BJ (cell line): ENCODE results near the gene SRSF8. TPM values are rescaled to one million over a fixed set of nuclear protein-coding genes. Genes with fewer than 3 reads are reported as not detected.
"Not testable (repeated sequence)": the region's sequence is repeated elsewhere in the genome, so short reads cannot be mapped to it uniquely, and the experiment has no call there.

Experiments used
- CTCF ChIA-PET: fragments of 350-600 bp; formaldehyde crosslinking; extraction: SDS; loops from one replicate; lab custom pipeline; 2021; ENCODE audit warnings: antibody characterized with exemption, inconsistent platforms; lab: Yijun Ruan, JAX
- POLR2A ChIA-PET: fragments of 300-600 bp; sonication (Branson Sonifier 250); formaldehyde crosslinking; extraction: SDS; loops from one replicate; lab custom pipeline; 2021; ENCODE audit warnings: antibody characterized with exemption; lab: Charles Lee
- DNase-seq: peaks from one replicate; pipeline ENCODE4 v3.0.0-alpha.2; 2011; ENCODE audit warnings: low read depth
- H3K27me3 ChIP-seq: 2 replicates; pipeline ENCODE4 v1.6.0; 2011; ENCODE audit warnings: low read length; ENCODE audit not compliant: control insufficient read depth, insufficient read depth
- H3K36me3 ChIP-seq: 2 replicates; pipeline ENCODE4 v1.5.1; 2011; ENCODE audit warnings: low read length; ENCODE audit not compliant: control insufficient read depth, insufficient read depth
- H3K4me3 ChIP-seq: 2 replicates; pipeline ENCODE4 v1.5.1; 2011; ENCODE audit warnings: low read depth, mild to moderate bottlenecking, control low read depth, low read length
- CTCF ChIP-seq: IDR thresholded peaks from 2 replicates; pipeline ENCODE4 v1.5.1; 2011; ENCODE audit warnings: low read depth, mild to moderate bottlenecking, control low read depth, inconsistent platforms, low read length, moderate library complexity; ENCODE audit not compliant: insufficient read depth
- polyA plus RNA-seq: library from polyadenylated mRNA; depleted of rRNA; stranded (reverse); fragments of >200 nt; gene quantifications from 2 replicates; pipeline ENCODE4 v1.2.3, GENCODE V29; 2011

The SRSF8 gene
- polyA plus RNA-seq, 1 experiment = 18.9 TPM

GRCh38 chr11:95104121-95104830 lies 37.6 kb downstream of the SRSF8 start:
- no peak overlapping the region for H3K4me3 ChIP-seq
- DNase-seq = no peak
- H3K27me3 ChIP-seq = no peaks in the 10 kb centered on the region
- H3K36me3 ChIP-seq = no peaks in the 10 kb centered on the region
- no peak for TF ChIP-seq CTCF
- ChIA-PET POLR2A (no interaction called here), CTCF (interaction anchor here (3.8 kb wide), 1 partner anchor 11 kb away, joined by 12 read pairs; no protein-coding TSS in a partner anchor)

GRCh38 chr11:95104856-95105255 lies 38.1 kb downstream of the SRSF8 start:
- CTCF ChIA-PET = interaction anchor here (3.8 kb wide), 1 partner anchor 12 kb away, joined by 12 read pairs; no protein-coding TSS in a partner anchor
- DNase-seq = no peak
- TF ChIP-seq CTCF = no peak

GRCh38 chr11:95108159-95108611 lies 41.5 kb downstream of the SRSF8 start:
- no peak for DNase-seq
- TF ChIP-seq CTCF = no peak
- ChIA-PET CTCF (interaction anchor here (1.1 to 1.2 kb wide), 2 partner anchors 9 to 11 kb away, joined by 3 to 4 read pairs; no protein-coding TSS in a partner anchor), POLR2A (no interaction called here)
- Histone ChIP-seq H3K27me3 (no peaks in the 10 kb centered on the region), H3K4me3 (no peak overlapping the region), H3K36me3 (no peaks in the 10 kb centered on the region)

More at GRCh38 chr11:95104856-95105255, 38.1 kb downstream of the SRSF8 start:
- Histone ChIP-seq H3K27me3 (no peaks in the 10 kb centered on the region), H3K36me3 (no peaks in the 10 kb centered on the region), H3K4me3 (no peak overlapping the region)
- POLR2A ChIA-PET = no interaction called here

GRCh38 chr11:95108671-95109551 lies 42.2 kb downstream of the SRSF8 start:
- DNase-seq = no peak
- TF ChIP-seq CTCF = no peak
- Histone ChIP-seq H3K27me3 (no peaks in the 10 kb centered on the region), H3K4me3 (no peak overlapping the region), H3K36me3 (no peaks in the 10 kb centered on the region)
- POLR2A ChIA-PET = no interaction called here
- CTCF ChIA-PET = interaction anchor here (1.1 kb wide), 1 partner anchor 9 kb away, joined by 4 read pairs; no protein-coding TSS in a partner anchor

GRCh38 chr11:95111471-95111870 lies 44.8 kb downstream of the SRSF8 start:
- POLR2A ChIA-PET = not testable (repeated sequence)

More at GRCh38 chr11:95111471-95111870, 44.8 kb downstream of the SRSF8 start:
- H3K4me3 ChIP-seq, DNase-seq, H3K27me3 ChIP-seq, H3K36me3 ChIP-seq: not testable (repeated sequence)
- CTCF ChIA-PET = interaction anchor here (1.1 to 1.5 kb wide), 2 partner anchors 9 to 17 kb away, joined by 3 to 5 read pairs; no protein-coding TSS in a partner anchor
